ENCODE data around the gene CACNA2D4. TPM values are rescaled to one million over a fixed set of nuclear protein-coding genes. Genes with fewer than 3 reads are reported as not detected.
A peak's percentile ranks its signal among the peaks of the same experiment; 100 is the strongest.

The CACNA2D4 gene
- total RNA-seq, 6 experiments from 2014 or later = 0.07 to 0.26 (median 0.23) TPM; not detected in 2

GRCh38 chr12:1833596-1834028 is 84.8 kb downstream of the CACNA2D4 start:
- peaks cover 47% of the 10 kb centered on the region for H3K27me3 Mint-ChIP-seq (ENCODE audit: insufficient read depth)
- no peak overlapping the region for H3K27ac Mint-ChIP-seq
- DNase-seq = no peak
- no peaks in the 10 kb centered on the region for H3K9me3 Mint-ChIP-seq
- peaks cover 11% of the 10 kb centered on the region for H3K4me1 Mint-ChIP-seq (ENCODE audit: low read depth)
- H3K4me3 Mint-ChIP-seq = no peak overlapping the region
- H3K36me3 Mint-ChIP-seq (ENCODE audit: low read depth) = no peaks in the 10 kb centered on the region
- no peak for TF ChIP-seq CTCF (IDR thresholded peaks at IDR 0.05)

GRCh38 chr12:1832801-1833595 is 85.5 kb downstream of the CACNA2D4 start:
- DNase-seq = no peak
- peaks cover 48% of the 10 kb centered on the region for H3K27me3 Mint-ChIP-seq (ENCODE audit: insufficient read depth)

GRCh38 chr12:1830981-1831963 is 87.2 kb downstream of the CACNA2D4 start:
- no peaks in the 10 kb centered on the region for H3K36me3 Mint-ChIP-seq (ENCODE audit: low read depth)
- no peaks in the 10 kb centered on the region for H3K4me1 Mint-ChIP-seq (ENCODE audit: low read depth)
- H3K4me3 Mint-ChIP-seq = no peak overlapping the region
- no peaks in the 10 kb centered on the region for H3K9me3 Mint-ChIP-seq
- no peak overlapping the region for H3K27ac Mint-ChIP-seq
- peaks cover 51% of the 10 kb centered on the region for H3K27me3 Mint-ChIP-seq (ENCODE audit: insufficient read depth)
- TF ChIP-seq CTCF (IDR thresholded peaks at IDR 0.05) = no peak
- peak; percentile 25 for DNase-seq

More at GRCh38 chr12:1832801-1833595, 85.5 kb downstream of the CACNA2D4 start:
- no peaks in the 10 kb centered on the region for H3K36me3 Mint-ChIP-seq (ENCODE audit: low read depth)
- no peak overlapping the region for H3K4me3 Mint-ChIP-seq
- peaks cover 6% of the 10 kb centered on the region for H3K4me1 Mint-ChIP-seq (ENCODE audit: low read depth)
- H3K9me3 Mint-ChIP-seq = no peaks in the 10 kb centered on the region
- TF ChIP-seq CTCF (IDR thresholded peaks at IDR 0.05) = no peak
- H3K27ac Mint-ChIP-seq = no peak overlapping the region

GRCh38 chr12:1830401-1830845 is 88.0 kb downstream of the CACNA2D4 start:
- Mint-ChIP-seq H3K4me1 (ENCODE audit: low read depth) (no peaks in the 10 kb centered on the region), H3K9me3 (no peaks in the 10 kb centered on the region), H3K27ac (no peak overlapping the region), H3K27me3 (ENCODE audit: insufficient read depth) (peaks cover 58% of the 10 kb centered on the region), H3K4me3 (no peak overlapping the region), H3K36me3 (ENCODE audit: low read depth) (no peaks in the 10 kb centered on the region)
- no peak for DNase-seq
- no peak for TF ChIP-seq CTCF (IDR thresholded peaks at IDR 0.05)

- H3K4me1 Mint-ChIP-seq (ENCODE audit: low read depth) = no peaks in the 10 kb centered on the region
- H3K9me3 Mint-ChIP-seq = no peaks in the 10 kb centered on the region
- H3K27ac Mint-ChIP-seq = no peak overlapping the region
- no peak for DNase-seq
- H3K4me3 Mint-ChIP-seq = no peak overlapping the region
- H3K36me3 Mint-ChIP-seq (ENCODE audit: low read depth) = no peaks in the 10 kb centered on the region
- peaks cover 57% of the 10 kb centered on the region for H3K27me3 Mint-ChIP-seq (ENCODE audit: insufficient read depth)
- no peak for TF ChIP-seq CTCF (IDR thresholded peaks at IDR 0.05)
These were observed 89.0 kb downstream of the CACNA2D4 start for GRCh38 chr12:1829306-1829900.
